GM19395 (cell line): ENCODE measurements around the gene GPC2.

Experiments used
- ATAC-seq: cut with Tn5 transposase; IDR thresholded peaks from one replicate; pipeline ENCODE4 v1.9.1; 2021; ENCODE audit warnings: mild to moderate bottlenecking, moderate library complexity; ENCODE audit not compliant: unreplicated experiment

The GPC2 gene

GRCh38 chr7:100170101-100170897 is 6.9 kb downstream of the GPC2 start:
- no peak for ATAC-seq

- ATAC-seq: no peak
Observed at GRCh38 chr7:100169147-100169850, 7.9 kb downstream of the GPC2 start.

GRCh38 chr7:100167912-100168323 is 9.3 kb downstream of the GPC2 start:
- ATAC-seq: no peak

GRCh38 chr7:100166970-100167911 is 9.9 kb downstream of the GPC2 start:
- no peak for ATAC-seq

GRCh38 chr7:100166317-100166940 is 10.8 kb downstream of the GPC2 start:
- no peak for ATAC-seq

GRCh38 chr7:100163871-100164270 is 13.3 kb downstream of the GPC2 start:
- ATAC-seq: no peak

GRCh38 chr7:100163006-100163531 is 14.1 kb downstream of the GPC2 start:
- no peak for ATAC-seq

GRCh38 chr7:100160067-100160466 is 17.1 kb downstream of the GPC2 start:
- no peak for ATAC-seq

GRCh38 chr7:100159099-100159623 is 18.0 kb downstream of the GPC2 start:
- no peak for ATAC-seq

GRCh38 chr7:100158229-100159098 is 18.7 kb downstream of the GPC2 start, which contains the start of gene TRAPPC14:
TRAPPC14 (minus strand) TSS chr7:100158723; CDS start chr7:100158499, 224 bp downstream.
- peak; percentile 73 for ATAC-seq

- ATAC-seq: no peak
Observed at GRCh38 chr7:100157334-100158228, 19.6 kb downstream of the GPC2 start.

GRCh38 chr7:100157069-100157333 is 20.2 kb downstream of the GPC2 start:
- ATAC-seq: no peak

GRCh38 chr7:100156331-100157068 is 20.7 kb downstream of the GPC2 start:
- no peak for ATAC-seq

GRCh38 chr7:100155553-100156317 is 21.4 kb downstream of the GPC2 start:
- ATAC-seq: no peak

- ATAC-seq: no peak
Observed at GRCh38 chr7:100154651-100155491, 22.3 kb downstream of the GPC2 start.
